ENCODE results near the gene MACF1. TPM values are rescaled to one million over a fixed set of nuclear protein-coding genes. Genes with fewer than 3 reads are reported as not detected.
"Not testable (repeated sequence)": the region's sequence is repeated elsewhere in the genome, so short reads cannot be mapped to it uniquely, and the experiment has no call there.

Gene MACF1
- total RNA-seq, 1 donor from 2014 or later = 185 TPM

GRCh38 chr1:39497585-39497984 lies 293.1 kb downstream of the MACF1 start:
- no peak overlapping the region for H3K27ac Mint-ChIP-seq (ENCODE audit: unreplicated experiment)
- H3K27me3 Mint-ChIP-seq (ENCODE audit: low read depth) = peaks cover 31% of the 10 kb centered on the region
- H3K4me1 Mint-ChIP-seq = no peaks in the 10 kb centered on the region
- TF ChIP-seq CTCF (conservative IDR thresholded peaks at IDR 0.05) = no peak
- no peaks in the 10 kb centered on the region for H3K36me3 Mint-ChIP-seq (ENCODE audit: low read depth)
- no peak overlapping the region for H3K4me3 Mint-ChIP-seq
- DNase-seq (ENCODE audit: low read depth, low spot score) = no peak
- H3K9me3 Mint-ChIP-seq = no peaks in the 10 kb centered on the region

GRCh38 chr1:39498096-39498710 lies 293.7 kb downstream of the MACF1 start:
- DNase-seq (ENCODE audit: low read depth, low spot score); H3K36me3 Mint-ChIP-seq (ENCODE audit: low read depth); H3K27ac Mint-ChIP-seq (ENCODE audit: unreplicated experiment); H3K4me3 Mint-ChIP-seq; H3K4me1 Mint-ChIP-seq; H3K9me3 Mint-ChIP-seq: not testable (repeated sequence)
- H3K27me3 Mint-ChIP-seq (ENCODE audit: low read depth) = peaks cover 24% of the 10 kb centered on the region

- H3K36me3 Mint-ChIP-seq (ENCODE audit: low read depth); H3K4me3 Mint-ChIP-seq; H3K27ac Mint-ChIP-seq (ENCODE audit: unreplicated experiment); DNase-seq (ENCODE audit: low read depth, low spot score); H3K9me3 Mint-ChIP-seq; H3K4me1 Mint-ChIP-seq: not testable (repeated sequence)
- H3K27me3 Mint-ChIP-seq (ENCODE audit: low read depth) = peaks cover 18% of the 10 kb centered on the region
Observed at GRCh38 chr1:39498821-39499220, 294.3 kb downstream of the MACF1 start.

- no peak for DNase-seq (ENCODE audit: low read depth, low spot score)
- Mint-ChIP-seq H3K36me3 (ENCODE audit: low read depth) (no peaks in the 10 kb centered on the region), H3K9me3 (no peaks in the 10 kb centered on the region), H3K27ac (ENCODE audit: unreplicated experiment) (no peak overlapping the region), H3K4me1 (no peaks in the 10 kb centered on the region), H3K4me3 (no peak overlapping the region), H3K27me3 (ENCODE audit: low read depth) (peaks cover 10% of the 10 kb centered on the region)
- TF ChIP-seq CTCF (conservative IDR thresholded peaks at IDR 0.05) = no peak
Observed at GRCh38 chr1:39499668-39500067, 295.2 kb downstream of the MACF1 start.

- no peak for TF ChIP-seq CTCF (conservative IDR thresholded peaks at IDR 0.05)
- H3K9me3 Mint-ChIP-seq = no peaks in the 10 kb centered on the region
- no peak overlapping the region for H3K4me3 Mint-ChIP-seq
- no peaks in the 10 kb centered on the region for H3K4me1 Mint-ChIP-seq
- no peaks in the 10 kb centered on the region for H3K36me3 Mint-ChIP-seq (ENCODE audit: low read depth)
- H3K27me3 Mint-ChIP-seq (ENCODE audit: low read depth) = peaks cover 9% of the 10 kb centered on the region
- DNase-seq (ENCODE audit: low read depth, low spot score) = no peak
- no peak overlapping the region for H3K27ac Mint-ChIP-seq (ENCODE audit: unreplicated experiment)
Observed at GRCh38 chr1:39500862-39501389, 296.4 kb downstream of the MACF1 start.

- Mint-ChIP-seq H3K36me3 (ENCODE audit: low read depth) (no peaks in the 10 kb centered on the region), H3K4me3 (no peak overlapping the region), H3K27me3 (ENCODE audit: low read depth) (peaks cover 6% of the 10 kb centered on the region), H3K27ac (ENCODE audit: unreplicated experiment) (no peak overlapping the region), H3K4me1 (no peaks in the 10 kb centered on the region), H3K9me3 (no peaks in the 10 kb centered on the region)
- TF ChIP-seq CTCF (conservative IDR thresholded peaks at IDR 0.05) = no peak
- no peak for DNase-seq (ENCODE audit: low read depth, low spot score)
Observed at GRCh38 chr1:39501666-39502065, 297.2 kb downstream of the MACF1 start.

GRCh38 chr1:39504436-39504835 lies 299.9 kb downstream of the MACF1 start:
- not testable (repeated sequence) for H3K9me3 Mint-ChIP-seq; H3K36me3 Mint-ChIP-seq (ENCODE audit: low read depth); DNase-seq (ENCODE audit: low read depth, low spot score); H3K4me1 Mint-ChIP-seq; H3K4me3 Mint-ChIP-seq; H3K27ac Mint-ChIP-seq (ENCODE audit: unreplicated experiment)
- H3K27me3 Mint-ChIP-seq (ENCODE audit: low read depth) = peaks cover 15% of the 10 kb centered on the region
